Measurements from ENCODE around the gene TULP3. TPM values are rescaled to one million over a fixed set of nuclear protein-coding genes. Genes with fewer than 3 reads are reported as not detected.

Gene TULP3
- total and polyA plus RNA-seq, 10 donors = 3.5 to 15.7 (median 12.8) TPM

DNA sequence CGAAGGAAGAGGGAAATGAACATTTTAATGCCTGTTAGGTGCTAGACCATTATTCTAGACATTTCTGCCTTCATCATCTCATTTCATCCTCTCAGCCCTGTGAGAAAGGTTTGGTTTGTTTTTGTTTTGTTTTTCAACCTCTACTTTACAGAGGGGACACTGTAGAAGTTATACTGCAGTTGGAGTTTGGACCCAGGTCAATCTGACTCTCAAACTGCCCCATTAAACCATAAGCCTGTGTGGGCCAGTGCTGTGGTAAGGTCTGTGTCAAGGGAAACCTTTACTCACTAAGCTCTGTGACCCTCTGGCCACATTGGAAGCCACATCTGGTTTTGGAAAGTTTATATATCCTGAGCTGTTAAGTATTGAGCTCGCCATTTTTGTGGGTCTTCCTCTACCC is 77.0 kb downstream of the TULP3 start:
- intact Hi-C loops (cut with DNase I; ENCODE audit: low total_unique reads) = no loop called here
- 74 to 92% (median 83%) methylated on average over 2 of the region's 2 CpGs for WGBS, 5 donors
- no peak overlapping the region for H3K27ac ChIP-seq
- H3K4me3 ChIP-seq = no peak overlapping the region
- no peak for TF ChIP-seq CTCF (IDR thresholded peaks at IDR 0.05 in 8 of 11, conservative IDR thresholded peaks at IDR 0.05 in 3 of 11)
- no peak for TF ChIP-seq POLR2A (IDR thresholded peaks at IDR 0.05)
- TF ChIP-seq POLR2AphosphoS5 (IDR thresholded peaks at IDR 0.05) = no peak
- DNase-seq = no peak
- H3K27me3 ChIP-seq (replicated peaks in 1 of 7) = peaks cover 0 to 22% (median 0%) of the 10 kb centered on the region in 7 donors
- H3K9me3 ChIP-seq = no peaks in the 10 kb centered on the region
- no peaks in the 10 kb centered on the region for H3K36me3 ChIP-seq
- H3K4me1 ChIP-seq = peaks cover 0 to 23% (median 4%) of the 10 kb centered on the region in 6 donors

GRCh38 chr12:2970744-2971143 is 80.1 kb downstream of the TULP3 start:
- Histone ChIP-seq H3K9me3 (no peaks in the 10 kb centered on the region), H3K4me1 (peaks cover 0 to 19% (median 0%) of the 10 kb centered on the region in 6 donors), H3K4me3 (no peak overlapping the region), H3K27me3 (replicated peaks in 1 of 7) (no peaks in the 10 kb centered on the region), H3K27ac (no peak overlapping the region), H3K36me3 (no peaks in the 10 kb centered on the region)
- no peak for TF ChIP-seq POLR2AphosphoS5 (IDR thresholded peaks at IDR 0.05)
- TF ChIP-seq CTCF (IDR thresholded peaks at IDR 0.05 in 8 of 11, conservative IDR thresholded peaks at IDR 0.05 in 3 of 11) = no peak
- TF ChIP-seq POLR2A (IDR thresholded peaks at IDR 0.05) = no peak
- DNase-seq = no peak
- intact Hi-C loops (cut with DNase I; ENCODE audit: low total_unique reads) = no loop called here
- 65 to 80% (median 72%) methylated on average over 9 to 10 of the region's 10 CpGs for WGBS, 5 donors

DNA sequence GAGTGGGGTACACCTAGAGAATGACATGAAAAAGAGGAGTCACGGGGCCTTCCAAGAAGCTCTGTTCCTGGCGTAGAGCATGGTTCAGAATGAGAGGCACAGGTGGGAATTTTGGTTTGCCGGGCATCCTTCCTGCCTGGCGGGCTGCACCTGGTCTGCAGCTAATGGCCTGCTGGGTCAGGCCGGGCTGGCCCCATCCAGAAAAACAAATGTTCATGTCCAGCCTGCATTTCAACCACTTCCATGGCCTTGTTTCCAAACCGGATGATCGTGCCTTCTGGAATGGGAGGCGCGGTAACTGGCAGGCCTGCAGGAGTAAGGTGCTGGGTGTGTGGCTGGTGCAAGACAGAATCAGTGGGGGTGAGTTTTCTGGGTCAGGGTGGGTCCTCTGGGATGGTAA is 82.9 kb downstream of the TULP3 start:
- no peak for DNase-seq
- intact Hi-C loops (cut with DNase I; ENCODE audit: low total_unique reads) = no loop called here
- no peaks in the 10 kb centered on the region for H3K36me3 ChIP-seq
- no peak overlapping the region for H3K4me3 ChIP-seq
- H3K27me3 ChIP-seq (replicated peaks in 1 of 7) = no peaks in the 10 kb centered on the region
- H3K27ac ChIP-seq = no peak overlapping the region
- WGBS, 5 donors = 83 to 95% (median 90%) methylated on average over 9 of the region's 9 CpGs
- no peak for TF ChIP-seq CTCF (IDR thresholded peaks at IDR 0.05 in 8 of 11, conservative IDR thresholded peaks at IDR 0.05 in 3 of 11)
- no peak for TF ChIP-seq POLR2A (IDR thresholded peaks at IDR 0.05)
- TF ChIP-seq POLR2AphosphoS5 (IDR thresholded peaks at IDR 0.05) = no peak
- H3K9me3 ChIP-seq = no peaks in the 10 kb centered on the region
- H3K4me1 ChIP-seq = peaks cover 0 to 25% (median 0%) of the 10 kb centered on the region in 6 donors

- peaks cover 0 to 6% (median 0%) of the 10 kb centered on the region in 6 donors for H3K36me3 ChIP-seq
- no peak for DNase-seq
- peak overlapping the region in 1 of 8 donors; percentile 13 for H3K4me3 ChIP-seq
- H3K27ac ChIP-seq = peak overlapping the region in 1 of 8 donors; percentile 6
- no peaks in the 10 kb centered on the region for H3K9me3 ChIP-seq
- 49 to 66% (median 61%) methylated on average over 9 to 10 of the region's 10 CpGs for WGBS, 5 donors
- intact Hi-C loops (cut with DNase I; ENCODE audit: low total_unique reads) = no loop called here
- no peaks in the 10 kb centered on the region for H3K27me3 ChIP-seq (replicated peaks in 1 of 7)
- peaks cover 0 to 25% (median 0%) of the 10 kb centered on the region in 6 donors for H3K4me1 ChIP-seq
- no peak for TF ChIP-seq POLR2A (IDR thresholded peaks at IDR 0.05)
- no peak for TF ChIP-seq CTCF (IDR thresholded peaks at IDR 0.05 in 8 of 11, conservative IDR thresholded peaks at IDR 0.05 in 3 of 11)
- no peak for TF ChIP-seq POLR2AphosphoS5 (IDR thresholded peaks at IDR 0.05)
Measured at GRCh38 chr12:2974560-2974971, 83.9 kb downstream of the TULP3 start.

Data from spleen (tissue), 11 donors.